ENCODE results near the gene XRCC1. TPM values are rescaled to one million over a fixed set of nuclear protein-coding genes. Genes with fewer than 3 reads are reported as not detected.

Gene XRCC1
- total and polyA plus RNA-seq, 2 of the 4 experiments (the other 2 are of a cell fraction), result 12.5 to 21.3 TPM

DNA sequence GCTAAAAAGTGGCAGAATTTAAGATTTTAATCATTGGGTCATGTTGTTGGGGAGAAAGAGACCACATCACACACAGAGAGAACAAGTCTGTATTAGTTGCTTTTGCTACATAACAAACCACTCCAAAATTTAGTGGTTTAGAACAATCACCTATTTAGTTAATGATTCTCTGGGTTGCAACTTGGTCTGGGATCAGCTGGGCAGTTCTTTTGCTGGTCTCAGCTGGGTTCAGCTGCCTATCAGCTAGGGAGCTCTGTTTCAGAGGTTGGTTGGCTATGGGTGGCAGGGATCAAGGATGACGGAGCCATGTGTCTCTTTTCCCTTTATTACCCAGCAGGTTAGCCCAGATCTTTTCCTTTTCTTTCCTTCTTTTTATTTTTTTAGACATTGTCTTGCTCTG lies 9.2 kb upstream of the XRCC1 start:
- TF ChIP-seq RFX5 (IDR thresholded peaks at IDR 0.05; ENCODE audit: low read depth, low read length), result no peak
- TF ChIP-seq, protein P1, sequence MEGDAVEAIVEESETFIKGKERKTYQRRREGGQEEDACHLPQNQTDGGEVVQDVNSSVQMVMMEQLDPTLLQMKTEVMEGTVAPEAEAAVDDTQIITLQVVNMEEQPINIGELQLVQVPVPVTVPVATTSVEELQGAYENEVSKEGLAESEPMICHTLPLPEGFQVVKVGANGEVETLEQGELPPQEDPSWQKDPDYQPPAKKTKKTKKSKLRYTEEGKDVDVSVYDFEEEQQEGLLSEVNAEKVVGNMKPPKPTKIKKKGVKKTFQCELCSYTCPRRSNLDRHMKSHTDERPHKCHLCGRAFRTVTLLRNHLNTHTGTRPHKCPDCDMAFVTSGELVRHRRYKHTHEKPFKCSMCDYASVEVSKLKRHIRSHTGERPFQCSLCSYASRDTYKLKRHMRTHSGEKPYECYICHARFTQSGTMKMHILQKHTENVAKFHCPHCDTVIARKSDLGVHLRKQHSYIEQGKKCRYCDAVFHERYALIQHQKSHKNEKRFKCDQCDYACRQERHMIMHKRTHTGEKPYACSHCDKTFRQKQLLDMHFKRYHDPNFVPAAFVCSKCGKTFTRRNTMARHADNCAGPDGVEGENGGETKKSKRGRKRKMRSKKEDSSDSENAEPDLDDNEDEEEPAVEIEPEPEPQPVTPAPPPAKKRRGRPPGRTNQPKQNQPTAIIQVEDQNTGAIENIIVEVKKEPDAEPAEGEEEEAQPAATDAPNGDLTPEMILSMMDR (conservative IDR thresholded peaks at IDR 0.05; ENCODE audit: low read depth, low read length), result no peak
- TF ChIP-seq, protein P2, sequence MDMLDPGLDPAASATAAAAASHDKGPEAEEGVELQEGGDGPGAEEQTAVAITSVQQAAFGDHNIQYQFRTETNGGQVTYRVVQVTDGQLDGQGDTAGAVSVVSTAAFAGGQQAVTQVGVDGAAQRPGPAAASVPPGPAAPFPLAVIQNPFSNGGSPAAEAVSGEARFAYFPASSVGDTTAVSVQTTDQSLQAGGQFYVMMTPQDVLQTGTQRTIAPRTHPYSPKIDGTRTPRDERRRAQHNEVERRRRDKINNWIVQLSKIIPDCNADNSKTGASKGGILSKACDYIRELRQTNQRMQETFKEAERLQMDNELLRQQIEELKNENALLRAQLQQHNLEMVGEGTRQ (IDR thresholded peaks at IDR 0.05; ENCODE audit: low read depth, low read length), result no peak
- TF ChIP-seq MXI1 (IDR thresholded peaks at IDR 0.05; ENCODE audit: borderline replicate concordance, low read depth, low read length), result no peak
- no peak for TF ChIP-seq MAFK (IDR thresholded peaks at IDR 0.05; ENCODE audit: low read depth, low read length)
- no peak for TF ChIP-seq POLR2A (IDR thresholded peaks at IDR 0.05; ENCODE audit: low read depth, low read length)
- no peak for TF ChIP-seq RAD21 (IDR thresholded peaks at IDR 0.05; ENCODE audit: low read length)
- TF ChIP-seq FOS (IDR thresholded peaks at IDR 0.05; ENCODE audit: low read depth, low read length), result no peak
- TF ChIP-seq MAZ (IDR thresholded peaks at IDR 0.05; ENCODE audit: borderline replicate concordance, low read depth, low read length), result no peak
- TF ChIP-seq CHD1 (IDR thresholded peaks at IDR 0.05; ENCODE audit: low read depth, low read length), result no peak
- TF ChIP-seq, protein P3, sequence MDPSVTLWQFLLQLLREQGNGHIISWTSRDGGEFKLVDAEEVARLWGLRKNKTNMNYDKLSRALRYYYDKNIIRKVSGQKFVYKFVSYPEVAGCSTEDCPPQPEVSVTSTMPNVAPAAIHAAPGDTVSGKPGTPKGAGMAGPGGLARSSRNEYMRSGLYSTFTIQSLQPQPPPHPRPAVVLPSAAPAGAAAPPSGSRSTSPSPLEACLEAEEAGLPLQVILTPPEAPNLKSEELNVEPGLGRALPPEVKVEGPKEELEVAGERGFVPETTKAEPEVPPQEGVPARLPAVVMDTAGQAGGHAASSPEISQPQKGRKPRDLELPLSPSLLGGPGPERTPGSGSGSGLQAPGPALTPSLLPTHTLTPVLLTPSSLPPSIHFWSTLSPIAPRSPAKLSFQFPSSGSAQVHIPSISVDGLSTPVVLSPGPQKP (IDR thresholded peaks at IDR 0.05; ENCODE audit: borderline replicate concordance, low read depth, low read length), result no peak
- TF ChIP-seq BHLHE40 (IDR thresholded peaks at IDR 0.05; ENCODE audit: low read depth, low read length), result no peak
- no peak for TF ChIP-seq NFE2L2 (IDR thresholded peaks at IDR 0.05; ENCODE audit: low read depth, low read length)
- TF ChIP-seq CEBPB (IDR thresholded peaks at IDR 0.05; ENCODE audit: low read depth, low read length), result no peak
- dilution Hi-C loops (cut with HindIII; ENCODE audit: low sequenced_read_pairs, unreplicated experiment), result no loop called here
- peak overlapping the region; percentile 58 for H2AK9ac ChIP-seq (replicated peaks; ENCODE audit: low read depth, low read length, poor library complexity)
- WGBS, 2 experiments (ENCODE audit: extremely low coverage in 2 of 2, insufficient read length in 1 of 2), result no CpG with 5 or more reads among the region's 1 CpG
- H3K56ac ChIP-seq (ENCODE audit: extremely low read depth, insufficient read depth, low read length), result no peak overlapping the region
- ChIA-PET CTCF (no interaction called here), POLR2A (ENCODE audit: unreplicated experiment) (interaction anchor here (0.6 kb wide), 1 partner anchor 20 kb away, joined by 3 read pairs; no protein-coding TSS in a partner anchor)
- peaks cover 11% of the 10 kb centered on the region for H3K9me1 ChIP-seq (ENCODE audit: insufficient read depth, low read length)
- ATAC-seq (ENCODE audit: low read depth), result no peak
- no peak overlapping the region for H4K5ac ChIP-seq (ENCODE audit: low read depth, low read length)
- no peak overlapping the region for H2BK5ac ChIP-seq (ENCODE audit: low read depth, low read length, poor library complexity, severe bottlenecking)
- no peaks in the 10 kb centered on the region for H3K9me3 ChIP-seq (ENCODE audit: control insufficient read depth, insufficient read depth, low read length)
- H3K27me3 ChIP-seq (ENCODE audit: control insufficient read depth, insufficient read depth, low read length), result no peaks in the 10 kb centered on the region
- H4K8ac ChIP-seq (ENCODE audit: low read depth in 2 of 2, low read length in 2 of 2), result no peak overlapping the region
- no peak overlapping the region for H4K91ac ChIP-seq (ENCODE audit: insufficient read depth, low read depth, low read length)
- DNase-seq, result no peak
- no peak overlapping the region for H2BK15ac ChIP-seq (ENCODE audit: low read depth, low read length)
- no peak overlapping the region for H3K4me3 ChIP-seq (ENCODE audit: insufficient read depth, low read depth, low read length)
- peaks cover 11% of the 10 kb centered on the region for H3K36me3 ChIP-seq (ENCODE audit: control insufficient read depth, insufficient read depth, low read length)
- no peak overlapping the region for H3K9ac ChIP-seq (ENCODE audit: low read depth, low read length)
- no peak overlapping the region for H2BK120ac ChIP-seq (ENCODE audit: low read depth, low read length)
- H3K4me2 ChIP-seq (ENCODE audit: low read depth, low read length), result no peak overlapping the region
- no peak overlapping the region for H3K23ac ChIP-seq (ENCODE audit: low read depth, low read length)
- no TSS peak for BruUV-seq (replicated peaks)
- H2AK5ac ChIP-seq (ENCODE audit: low read depth, low read length), result no peak overlapping the region
- H2AFZ ChIP-seq (replicated peaks; ENCODE audit: low read length, poor library complexity), result no peak overlapping the region
- H3K4me1 ChIP-seq (ENCODE audit: control insufficient read depth, insufficient read depth, low read length), result no peaks in the 10 kb centered on the region
- H4K20me1 ChIP-seq (ENCODE audit: insufficient read depth, low read length), result peaks cover under 1% of the 10 kb centered on the region
- intact Hi-C loops (cut with micrococcal nuclease), result no loop called here
- peaks cover 10 to 27% of the 10 kb centered on the region in 2 experiments; a peak in 3 of 4 replicates for H3K79me1 ChIP-seq (ENCODE audit: low read depth in 1 of 2, low read length in 2 of 2)
- no peak overlapping the region for H2BK20ac ChIP-seq (ENCODE audit: low read depth, low read length)
- H3K27ac ChIP-seq (ENCODE audit: insufficient read depth, low read length), result no peak overlapping the region
- H3K18ac ChIP-seq (ENCODE audit: low read depth, low read length), result no peak overlapping the region
- no peak overlapping the region for H3K14ac ChIP-seq (replicated peaks; ENCODE audit: low read depth, low read length)
- in situ Hi-C loops (cut with MboI; ENCODE audit: low sequenced_read_pairs), result no loop called here
- no peak overlapping the region for H3K4ac ChIP-seq (ENCODE audit: low read depth, low read length)
